Measurements from ENCODE around the gene PLCH1. TPM values are rescaled to one million over a fixed set of nuclear protein-coding genes. Genes with fewer than 3 reads are reported as not detected.

The PLCH1 gene
- total and polyA plus RNA-seq, 4 experiments from 2014 or later, result 0.02 TPM; not detected in 3

DNA sequence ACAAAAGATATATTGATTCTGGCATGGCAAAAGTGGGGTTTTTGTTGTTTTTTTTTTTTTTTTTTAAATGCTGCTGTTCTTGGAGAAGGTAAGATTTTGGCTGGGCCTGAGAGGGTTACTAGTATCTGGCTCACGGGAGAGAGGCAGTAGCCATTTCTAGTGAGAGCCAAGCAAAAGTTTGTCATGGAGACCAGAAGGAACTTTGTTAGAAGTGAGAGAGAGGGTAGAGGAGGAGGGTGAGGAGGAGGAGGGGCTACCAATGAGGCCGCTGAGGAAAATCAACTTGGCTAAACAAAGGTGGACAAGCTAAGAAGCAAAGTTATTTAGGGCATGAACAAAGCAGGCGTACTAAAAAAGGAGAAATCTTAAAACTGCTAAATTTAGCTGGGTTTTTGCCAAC lies 402.5 kb downstream of the PLCH1 start:
- no peaks in the 10 kb centered on the region for H3K36me3 Mint-ChIP-seq
- intact Hi-C loops (cut with micrococcal nuclease), result no loop called here
- no peak for DNase-seq
- H3K9me3 ChIP-seq (ENCODE audit: control insufficient read depth in 1 of 2, low read length in 2 of 2), result no peaks in the 10 kb centered on the region
- H3K4me1 ChIP-seq (ENCODE audit: insufficient read depth, low read length), result no peaks in the 10 kb centered on the region
- no peaks in the 10 kb centered on the region for H3K27me3 ChIP-seq (ENCODE audit: insufficient read depth, low read length)
- H3K27ac Mint-ChIP-seq, result no peak overlapping the region
- peaks cover 2 to 5% of the 10 kb centered on the region in 2 donors for H3K27me3 Mint-ChIP-seq
- ChIA-PET CTCF (ENCODE audit: partially characterized antibody) (no interaction called here), POLR2A (ENCODE audit: partially characterized antibody) (no interaction called here)
- H3K4me1 Mint-ChIP-seq, result no peaks in the 10 kb centered on the region
- H3K27ac ChIP-seq (ENCODE audit: low read depth, low read length), result no peak overlapping the region
- H3K4me3 ChIP-seq (ENCODE audit: low read length in 2 of 2), result no peak overlapping the region
- H3K4me3 Mint-ChIP-seq, result no peak overlapping the region
- H3K36me3 ChIP-seq (ENCODE audit: insufficient read depth, low read length), result no peaks in the 10 kb centered on the region
- peaks cover 0 to 4% (median 0%) of the 10 kb centered on the region in 8 donors for H3K9me3 Mint-ChIP-seq

DNA sequence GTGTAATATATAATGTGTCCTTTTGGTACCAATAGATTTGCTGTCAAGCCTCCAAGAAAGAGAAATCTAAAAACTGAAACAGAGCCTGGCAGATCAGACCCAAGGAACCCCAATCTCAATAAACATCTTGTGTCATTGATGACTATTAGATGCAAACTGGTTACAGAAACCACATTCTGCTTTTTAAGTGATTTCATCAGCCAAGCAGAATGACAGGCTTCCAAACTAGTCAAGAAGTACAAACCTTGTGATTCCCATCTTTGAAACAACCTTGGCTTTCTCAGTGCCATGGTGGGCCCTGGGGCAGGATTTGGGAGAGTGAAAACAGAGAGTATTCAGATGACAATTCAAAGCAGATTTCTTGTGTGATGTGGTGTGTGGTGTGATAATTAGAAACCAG lies 405.8 kb downstream of the PLCH1 start:
- H3K27ac Mint-ChIP-seq, result no peak overlapping the region
- no peak for DNase-seq

DNA sequence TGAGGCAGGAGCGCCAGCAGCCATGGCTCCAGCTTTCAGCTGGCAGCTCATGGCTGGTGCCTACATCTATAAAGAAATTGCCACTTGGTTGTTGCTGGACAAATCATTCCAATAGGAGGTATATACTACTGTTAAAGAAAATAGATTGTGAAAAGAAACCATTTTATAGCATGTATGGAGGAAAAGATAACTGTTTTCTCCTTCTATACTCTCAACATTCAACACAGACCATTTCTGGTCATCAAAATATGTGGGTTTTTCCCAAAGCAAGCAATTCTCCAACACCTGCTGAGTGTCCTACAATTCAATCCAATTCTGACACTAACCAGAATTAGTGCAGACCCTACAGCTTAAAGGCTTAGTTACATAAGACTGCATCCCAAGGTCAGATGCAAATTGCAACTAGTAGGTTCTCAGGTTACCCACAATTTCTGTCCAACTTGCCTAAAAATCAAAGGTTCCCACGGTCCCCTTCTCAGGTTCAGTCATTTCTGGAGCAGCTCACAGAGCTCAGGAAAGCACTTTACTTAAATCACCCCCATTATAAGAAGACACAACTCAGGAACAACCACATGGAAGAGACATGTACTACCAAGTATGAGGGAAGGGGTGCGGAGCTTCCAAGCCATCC lies 409.0 kb downstream of the PLCH1 start:
- H3K9me3 ChIP-seq (ENCODE audit: control insufficient read depth in 1 of 2, low read length in 2 of 2), result no peaks in the 10 kb centered on the region
- intact Hi-C loops (cut with micrococcal nuclease), result no loop called here
- Mint-ChIP-seq H3K9me3 (peaks cover 0 to 2% (median 0%) of the 10 kb centered on the region in 8 donors), H3K4me3 (no peak overlapping the region), H3K4me1 (peaks cover 0 to 8% (median under 1%) of the 10 kb centered on the region in 4 donors), H3K36me3 (no peaks in the 10 kb centered on the region), H3K27ac (no peak overlapping the region), H3K27me3 (peaks cover 0 to 6% of the 10 kb centered on the region in 2 donors)
- no peaks in the 10 kb centered on the region for H3K4me1 ChIP-seq (ENCODE audit: insufficient read depth, low read length)
- H3K4me3 ChIP-seq (ENCODE audit: low read length in 2 of 2), result no peak overlapping the region
- ChIA-PET CTCF (ENCODE audit: partially characterized antibody) (no interaction called here), POLR2A (ENCODE audit: partially characterized antibody) (no interaction called here)
- no peaks in the 10 kb centered on the region for H3K36me3 ChIP-seq (ENCODE audit: insufficient read depth, low read length)
- no peak overlapping the region for H3K27ac ChIP-seq (ENCODE audit: low read depth, low read length)
- H3K27me3 ChIP-seq (ENCODE audit: insufficient read depth, low read length), result no peaks in the 10 kb centered on the region
- no peak for DNase-seq

More for the DNA sequence above, 405.8 kb downstream of the PLCH1 start:
- Histone ChIP-seq H3K9me3 (ENCODE audit: control insufficient read depth in 1 of 2, low read length in 2 of 2) (no peaks in the 10 kb centered on the region), H3K4me1 (ENCODE audit: insufficient read depth, low read length) (no peaks in the 10 kb centered on the region), H3K27ac (ENCODE audit: low read depth, low read length) (no peak overlapping the region), H3K4me3 (ENCODE audit: low read length in 2 of 2) (no peak overlapping the region), H3K36me3 (ENCODE audit: insufficient read depth, low read length) (no peaks in the 10 kb centered on the region), H3K27me3 (ENCODE audit: insufficient read depth, low read length) (no peaks in the 10 kb centered on the region)
- no peaks in the 10 kb centered on the region for H3K36me3 Mint-ChIP-seq
- CTCF ChIA-PET (ENCODE audit: partially characterized antibody), result no interaction called here
- POLR2A ChIA-PET (ENCODE audit: partially characterized antibody), result no interaction called here
- no peak overlapping the region for H3K4me3 Mint-ChIP-seq
- H3K27me3 Mint-ChIP-seq, result peaks cover 2 to 8% of the 10 kb centered on the region in 2 donors
- intact Hi-C loops (cut with micrococcal nuclease), result no loop called here
- peaks cover 0 to 8% (median under 1%) of the 10 kb centered on the region in 4 donors for H3K4me1 Mint-ChIP-seq
- peaks cover 0 to 2% (median 0%) of the 10 kb centered on the region in 8 donors for H3K9me3 Mint-ChIP-seq

DNA sequence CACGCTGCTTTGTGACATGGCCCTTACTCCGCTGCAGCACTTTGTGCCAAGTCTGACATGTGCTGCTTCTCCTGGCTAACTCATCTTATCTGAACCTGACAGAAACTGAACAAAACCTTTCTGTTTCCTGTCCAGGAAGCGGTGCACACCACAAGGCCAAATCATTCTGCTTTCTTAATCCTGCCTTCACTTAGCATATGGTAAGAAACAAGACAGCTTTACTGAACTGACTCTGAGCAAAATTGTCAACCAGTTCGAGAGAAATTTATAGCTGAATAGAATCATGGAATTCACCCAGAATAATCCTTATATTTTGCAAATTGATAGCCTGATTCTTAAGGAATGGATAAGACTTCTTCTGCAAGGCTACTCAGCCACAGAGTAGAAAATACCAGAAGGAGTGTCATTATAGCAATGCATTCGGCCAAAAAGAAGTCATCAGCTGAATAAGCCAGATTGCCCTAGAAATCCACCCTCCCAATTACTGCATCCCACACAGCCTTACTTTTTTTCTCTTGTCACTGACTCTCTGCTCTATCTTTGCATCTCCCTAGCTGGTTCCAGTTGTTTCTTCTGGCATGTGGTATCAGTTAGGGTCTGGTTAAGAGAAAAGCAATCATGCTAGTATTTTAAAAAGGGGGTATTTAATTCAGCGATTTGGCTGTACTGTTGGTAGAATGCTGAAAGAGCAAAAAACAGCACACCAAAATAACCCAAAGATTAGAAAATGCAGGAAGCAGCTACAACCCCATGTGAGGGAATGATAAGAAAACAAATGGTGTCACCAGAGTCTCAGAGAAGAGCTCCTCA lies 409.8 kb downstream of the PLCH1 start:
- ChIA-PET POLR2A (ENCODE audit: partially characterized antibody) (no interaction called here), CTCF (ENCODE audit: partially characterized antibody) (no interaction called here)
- Histone ChIP-seq H3K36me3 (ENCODE audit: insufficient read depth, low read length) (no peaks in the 10 kb centered on the region), H3K9me3 (ENCODE audit: control insufficient read depth in 1 of 2, low read length in 2 of 2) (no peaks in the 10 kb centered on the region), H3K4me3 (ENCODE audit: low read length in 2 of 2) (no peak overlapping the region), H3K27ac (ENCODE audit: low read depth, low read length) (no peak overlapping the region), H3K4me1 (ENCODE audit: insufficient read depth, low read length) (no peaks in the 10 kb centered on the region), H3K27me3 (ENCODE audit: insufficient read depth, low read length) (no peaks in the 10 kb centered on the region)
- intact Hi-C loops (cut with micrococcal nuclease), result no loop called here
- Mint-ChIP-seq H3K27me3 (peaks cover 0 to 6% of the 10 kb centered on the region in 2 donors), H3K4me1 (peaks cover 0 to 8% (median under 1%) of the 10 kb centered on the region in 4 donors), H3K36me3 (no peaks in the 10 kb centered on the region), H3K4me3 (peak overlapping the region in 1 of 8 donors; percentile 1), H3K9me3 (peaks cover 0 to 2% (median 0%) of the 10 kb centered on the region in 8 donors), H3K27ac (peak overlapping the region in 1 of 7 donors; percentile 13)
- DNase-seq, result no peak

DNA sequence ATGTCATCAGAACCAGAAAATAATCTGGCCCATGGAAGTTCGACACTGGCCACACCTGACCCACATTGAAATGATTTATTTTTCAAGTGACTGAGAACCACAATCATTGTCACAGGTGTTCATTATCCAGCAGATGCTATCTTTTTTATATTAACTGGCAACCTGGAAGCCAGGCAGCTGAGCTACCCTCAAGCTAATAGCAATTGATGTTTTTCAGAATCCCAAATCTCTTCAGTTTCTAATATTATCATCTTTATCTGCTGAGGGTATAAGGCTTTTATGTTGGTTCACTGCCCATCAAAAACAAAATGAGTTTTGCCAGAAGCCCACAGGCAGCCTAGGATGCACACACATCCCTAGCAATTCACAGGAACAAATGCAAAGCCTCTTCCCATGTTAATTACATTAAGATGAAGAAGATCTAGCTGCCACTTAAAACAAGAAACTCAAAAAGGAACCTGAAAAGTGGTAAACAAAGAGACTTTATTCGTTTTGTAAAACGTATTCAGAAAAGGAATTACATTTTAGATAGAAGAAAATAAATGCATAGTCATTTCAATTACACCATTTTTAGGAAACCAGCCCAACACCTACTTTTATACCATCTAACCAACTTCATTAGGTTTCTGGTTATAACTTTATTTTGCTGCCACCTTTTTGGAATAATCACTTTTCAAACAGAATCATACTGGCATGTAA lies 410.5 kb downstream of the PLCH1 start:
- Histone ChIP-seq H3K9me3 (ENCODE audit: control insufficient read depth in 1 of 2, low read length in 2 of 2) (no peaks in the 10 kb centered on the region), H3K4me3 (ENCODE audit: low read length in 2 of 2) (no peak overlapping the region), H3K27me3 (ENCODE audit: insufficient read depth, low read length) (no peaks in the 10 kb centered on the region), H3K4me1 (ENCODE audit: insufficient read depth, low read length) (no peaks in the 10 kb centered on the region), H3K27ac (ENCODE audit: low read depth, low read length) (no peak overlapping the region), H3K36me3 (ENCODE audit: insufficient read depth, low read length) (no peaks in the 10 kb centered on the region)
- H3K4me3 Mint-ChIP-seq, result no peak overlapping the region
- H3K4me1 Mint-ChIP-seq, result peaks cover 0 to 8% (median under 1%) of the 10 kb centered on the region in 4 donors
- no peak overlapping the region for H3K27ac Mint-ChIP-seq
- CTCF ChIA-PET (ENCODE audit: partially characterized antibody), result no interaction called here
- intact Hi-C loops (cut with micrococcal nuclease), result no loop called here
- no peaks in the 10 kb centered on the region for H3K9me3 Mint-ChIP-seq
- no peaks in the 10 kb centered on the region for H3K36me3 Mint-ChIP-seq
- POLR2A ChIA-PET (ENCODE audit: partially characterized antibody), result no interaction called here
- H3K27me3 Mint-ChIP-seq, result peaks cover 0 to 3% of the 10 kb centered on the region in 2 donors
- no peak for DNase-seq

DNA sequence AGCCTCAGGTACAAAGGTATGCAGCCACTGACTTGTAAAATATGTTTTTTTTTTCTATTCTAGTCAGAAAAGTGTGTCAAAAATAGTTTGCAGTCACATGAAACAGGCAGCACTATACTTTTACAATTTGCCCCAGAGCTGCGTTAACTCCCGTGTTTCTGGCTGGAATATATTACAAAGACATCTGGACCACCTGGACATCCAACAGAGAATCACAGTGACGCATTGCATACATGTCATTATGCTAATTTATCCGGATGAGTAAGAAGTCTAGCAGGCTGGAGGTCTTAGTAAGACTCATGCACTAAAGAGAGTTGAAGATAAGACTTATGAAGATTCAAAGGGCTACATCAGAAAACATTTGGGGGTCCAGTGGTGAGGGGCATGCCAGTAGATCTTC lies 412.2 kb downstream of the PLCH1 start:
- no peak for DNase-seq
- no peaks in the 10 kb centered on the region for H3K36me3 ChIP-seq (ENCODE audit: insufficient read depth, low read length)
- no peaks in the 10 kb centered on the region for H3K9me3 Mint-ChIP-seq
- POLR2A ChIA-PET (ENCODE audit: partially characterized antibody), result no interaction called here
- intact Hi-C loops (cut with micrococcal nuclease), result no loop called here
- H3K36me3 Mint-ChIP-seq, result no peaks in the 10 kb centered on the region
- H3K4me1 ChIP-seq (ENCODE audit: insufficient read depth, low read length), result no peaks in the 10 kb centered on the region
- H3K27ac Mint-ChIP-seq, result no peak overlapping the region
- no peak overlapping the region for H3K4me3 Mint-ChIP-seq
- H3K9me3 ChIP-seq (ENCODE audit: control insufficient read depth in 1 of 2, low read length in 2 of 2), result no peaks in the 10 kb centered on the region
- no peaks in the 10 kb centered on the region for H3K27me3 ChIP-seq (ENCODE audit: insufficient read depth, low read length)
- peaks cover 0 to 3% of the 10 kb centered on the region in 2 donors for H3K27me3 Mint-ChIP-seq
- no peak overlapping the region for H3K4me3 ChIP-seq (ENCODE audit: low read length in 2 of 2)
- no peak overlapping the region for H3K27ac ChIP-seq (ENCODE audit: low read depth, low read length)
- CTCF ChIA-PET (ENCODE audit: partially characterized antibody), result no interaction called here
- H3K4me1 Mint-ChIP-seq, result peaks cover 0 to 8% (median under 1%) of the 10 kb centered on the region in 4 donors

DNA sequence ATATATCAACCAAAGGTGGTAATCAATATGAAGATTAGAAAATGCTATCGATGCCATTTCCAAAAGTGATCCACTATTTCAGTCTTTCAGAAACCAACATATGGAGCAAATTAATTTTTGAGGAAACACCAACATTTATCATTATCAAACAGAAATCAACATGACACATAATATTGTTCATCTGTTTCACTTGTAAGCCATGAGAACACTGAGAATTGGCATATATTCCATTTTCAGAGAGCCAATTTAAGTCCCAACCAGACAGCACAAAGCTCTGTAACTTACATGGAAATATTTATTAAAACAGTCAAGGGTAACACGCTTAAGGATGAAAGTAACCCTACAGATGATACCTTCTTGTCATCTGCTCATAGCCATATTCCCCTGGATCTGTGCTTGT lies 413.8 kb downstream of the PLCH1 start:
- DNase-seq, result no peak
- no peaks in the 10 kb centered on the region for H3K4me1 ChIP-seq (ENCODE audit: insufficient read depth, low read length)
- ChIA-PET CTCF (ENCODE audit: partially characterized antibody) (no interaction called here), POLR2A (ENCODE audit: partially characterized antibody) (no interaction called here)
- H3K27ac Mint-ChIP-seq, result no peak overlapping the region
- no peak overlapping the region for H3K4me3 Mint-ChIP-seq
- H3K9me3 ChIP-seq (ENCODE audit: control insufficient read depth in 1 of 2, low read length in 2 of 2), result no peaks in the 10 kb centered on the region
- no peaks in the 10 kb centered on the region for H3K27me3 ChIP-seq (ENCODE audit: insufficient read depth, low read length)
- peaks cover 0 to 2% of the 10 kb centered on the region in 2 donors for H3K27me3 Mint-ChIP-seq
- no peak overlapping the region for H3K27ac ChIP-seq (ENCODE audit: low read depth, low read length)
- H3K4me3 ChIP-seq (ENCODE audit: low read length in 2 of 2), result no peak overlapping the region
- H3K4me1 Mint-ChIP-seq, result peaks cover 0 to 8% (median under 1%) of the 10 kb centered on the region in 4 donors
- H3K36me3 Mint-ChIP-seq, result no peaks in the 10 kb centered on the region
- no peaks in the 10 kb centered on the region for H3K36me3 ChIP-seq (ENCODE audit: insufficient read depth, low read length)
- intact Hi-C loops (cut with micrococcal nuclease), result no loop called here
- no peaks in the 10 kb centered on the region for H3K9me3 Mint-ChIP-seq
